ENCODE data around the gene CDC42BPG.

DNA sequence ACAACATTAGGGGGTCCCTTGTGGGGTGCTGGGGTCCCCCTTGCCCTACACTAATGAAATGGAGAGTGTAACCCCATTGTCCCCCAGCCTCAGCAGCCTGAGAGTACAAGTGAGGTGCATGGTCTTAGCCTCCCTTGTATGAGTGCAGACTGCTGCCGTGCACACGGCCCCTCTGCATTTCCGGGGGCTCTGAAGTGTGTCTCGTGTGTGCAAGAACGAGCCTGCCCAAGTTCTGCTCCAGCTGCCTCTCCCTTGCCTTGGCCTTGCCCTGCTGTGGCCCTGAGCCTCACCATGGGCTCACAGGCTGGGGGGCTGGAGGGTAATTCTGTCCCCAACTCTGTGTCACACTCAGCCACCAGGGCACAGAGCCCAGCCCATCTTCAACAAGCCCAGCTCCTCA, 39.1 kb upstream of the CDC42BPG start:
- TF ChIP-seq POLR2A (IDR thresholded peaks at IDR 0.05; ENCODE audit: low read depth) (no peak), CTCF (IDR thresholded peaks at IDR 0.05) (no peak), POLR2AphosphoS5 (IDR thresholded peaks at IDR 0.05) (no peak)

Measured in esophagus muscularis mucosa (tissue), 3 donors.